ENCODE results near the gene ZDHHC3.

The ZDHHC3 gene

GRCh38 chr3:44924457-44925084, 51.4 kb downstream of the ZDHHC3 start:
- DNase-seq (ENCODE audit: extremely low read depth, low read depth) = no peak
- H3K4me3 ChIP-seq (replicated peaks; ENCODE audit: low read depth, low read length) = no peak overlapping the region
- TF ChIP-seq CTCF (IDR thresholded peaks at IDR 0.05; ENCODE audit: low read depth, low read length, missing control alignments) = no peak

GRCh38 chr3:44923632-44924456, 52.1 kb downstream of the ZDHHC3 start:
- DNase-seq (ENCODE audit: extremely low read depth, low read depth) = no peak
- no peak overlapping the region for H3K4me3 ChIP-seq (replicated peaks; ENCODE audit: low read depth, low read length)
- TF ChIP-seq CTCF (IDR thresholded peaks at IDR 0.05; ENCODE audit: low read depth, low read length, missing control alignments) = no peak

- no peak overlapping the region for H3K4me3 ChIP-seq (replicated peaks; ENCODE audit: low read depth, low read length)
- no peak for DNase-seq (ENCODE audit: extremely low read depth, low read depth)
- no peak for TF ChIP-seq CTCF (IDR thresholded peaks at IDR 0.05; ENCODE audit: low read depth, low read length, missing control alignments)
Measured at GRCh38 chr3:44920081-44920480, 55.9 kb downstream of the ZDHHC3 start.

GRCh38 chr3:44918581-44918980, 57.4 kb downstream of the ZDHHC3 start:
- DNase-seq (ENCODE audit: extremely low read depth, low read depth) = no peak
- TF ChIP-seq CTCF (IDR thresholded peaks at IDR 0.05; ENCODE audit: low read depth, low read length, missing control alignments) = no peak
- no peak overlapping the region for H3K4me3 ChIP-seq (replicated peaks; ENCODE audit: low read depth, low read length)

- TF ChIP-seq CTCF (IDR thresholded peaks at IDR 0.05; ENCODE audit: low read depth, low read length, missing control alignments) = no peak
- DNase-seq (ENCODE audit: extremely low read depth, low read depth) = no peak
- no peak overlapping the region for H3K4me3 ChIP-seq (replicated peaks; ENCODE audit: low read depth, low read length)
Measured at GRCh38 chr3:44918087-44918486, 57.9 kb downstream of the ZDHHC3 start.

- no peak overlapping the region for H3K4me3 ChIP-seq (replicated peaks; ENCODE audit: low read depth, low read length)
- DNase-seq (ENCODE audit: extremely low read depth, low read depth) = no peak
- TF ChIP-seq CTCF (IDR thresholded peaks at IDR 0.05; ENCODE audit: low read depth, low read length, missing control alignments) = no peak
Measured at GRCh38 chr3:44915702-44916438, 60.1 kb downstream of the ZDHHC3 start.
